ENCODE data around the gene JARID2.

GRCh38 chr6:15512126-15512525, 266.3 kb downstream of the JARID2 start:
- TF ChIP-seq CTCF (IDR thresholded peaks at IDR 0.05), result no peak
- no peak for TF ChIP-seq POLR2A (IDR thresholded peaks at IDR 0.05)
